HEK293T (cell line): ENCODE data around the gene PPFIBP2.

Experiments used
- CTCF ChIA-PET: fragments of 350-600 bp; formaldehyde crosslinking; extraction: SDS; loops from one replicate; lab custom pipeline; 2021; ENCODE audit warnings: antibody characterized with exemption, inconsistent platforms; lab: Yijun Ruan, JAX
- POLR2A ChIA-PET: fragments of 350-600 bp; formaldehyde crosslinking; extraction: SDS; loops from one replicate; lab custom pipeline; 2020; ENCODE audit warnings: antibody characterized with exemption, inconsistent platforms; lab: Yijun Ruan, JAX
- DNase-seq: peaks from one replicate; pipeline ENCODE4 v3.0.0; 2012; ENCODE audit warnings: mixed read lengths; ENCODE audit errors: extremely low spot score
- ARNT ChIP-seq: fragments of 450-650 bp; IDR thresholded peaks from 2 replicates; pipeline ENCODE4 v1.6.1; 2017; ENCODE audit warnings: mild to moderate bottlenecking
- BHLHE40 ChIP-seq: fragments of 450-650 bp; IDR thresholded peaks from 2 replicates; pipeline ENCODE4 v1.6.1; 2016; ENCODE audit warnings: mild to moderate bottlenecking, moderate library complexity, borderline replicate concordance
- CTBP1 ChIP-seq: fragments of 450-650 bp; IDR thresholded peaks from 2 replicates; pipeline ENCODE4 v1.6.1; 2016; ENCODE audit warnings: borderline replicate concordance
- ELF4 ChIP-seq: fragments of 450-650 bp; IDR thresholded peaks from 2 replicates; pipeline ENCODE4 v1.6.1; 2017; ENCODE audit warnings: antibody characterized with exemption
- FOXA1 ChIP-seq: fragments of 450-650 bp; IDR thresholded peaks from 2 replicates; pipeline ENCODE4 v1.6.1; 2016; ENCODE audit warnings: mild to moderate bottlenecking
- FOXK2 ChIP-seq: fragments of 450-650 bp; IDR thresholded peaks from 2 replicates; pipeline ENCODE4 v1.6.1; 2016; ENCODE audit warnings: mild to moderate bottlenecking
- FOXM1 ChIP-seq: fragments of 450-650 bp; IDR thresholded peaks from 2 replicates; pipeline ENCODE4 v1.6.1; 2017; ENCODE audit warnings: mild to moderate bottlenecking, borderline replicate concordance
- HDGF ChIP-seq: fragments of 450-650 bp; IDR thresholded peaks from 2 replicates; pipeline ENCODE4 v1.6.1; 2017; ENCODE audit warnings: antibody characterized with exemption, borderline replicate concordance
- L3MBTL2 ChIP-seq: fragments of 450-650 bp; conservative IDR thresholded peaks from 2 replicates; pipeline ENCODE4 v1.6.1; 2016; ENCODE audit warnings: mild to moderate bottlenecking
- LEF1 ChIP-seq: fragments of 450-650 bp; IDR thresholded peaks from 2 replicates; pipeline ENCODE4 v1.6.1; 2017; ENCODE audit warnings: mild to moderate bottlenecking, borderline replicate concordance
- NFRKB ChIP-seq: fragments of 450-650 bp; IDR thresholded peaks from 2 replicates; pipeline ENCODE4 v1.6.1; 2016; ENCODE audit warnings: mild to moderate bottlenecking, moderate library complexity
- SP1 ChIP-seq: fragments of 450-650 bp; IDR thresholded peaks from 2 replicates; pipeline ENCODE4 v1.6.1; 2017
- SUZ12 ChIP-seq: fragments of 450-650 bp; IDR thresholded peaks from 2 replicates; pipeline ENCODE4 v1.6.1; 2016; ENCODE audit warnings: mild to moderate bottlenecking
- TARDBP ChIP-seq: fragments of 450-650 bp; IDR thresholded peaks from 2 replicates; pipeline ENCODE4 v1.6.1; 2016
- ZNF384 ChIP-seq: fragments of 450-650 bp; IDR thresholded peaks from 2 replicates; pipeline ENCODE4 v1.6.1; 2016
- TF ChIP-seq, protein P1 (sequence below): fragments of 450-650 bp; IDR thresholded peaks from 2 replicates; pipeline ENCODE4 v1.6.1; 2016

Gene PPFIBP2

DNA sequence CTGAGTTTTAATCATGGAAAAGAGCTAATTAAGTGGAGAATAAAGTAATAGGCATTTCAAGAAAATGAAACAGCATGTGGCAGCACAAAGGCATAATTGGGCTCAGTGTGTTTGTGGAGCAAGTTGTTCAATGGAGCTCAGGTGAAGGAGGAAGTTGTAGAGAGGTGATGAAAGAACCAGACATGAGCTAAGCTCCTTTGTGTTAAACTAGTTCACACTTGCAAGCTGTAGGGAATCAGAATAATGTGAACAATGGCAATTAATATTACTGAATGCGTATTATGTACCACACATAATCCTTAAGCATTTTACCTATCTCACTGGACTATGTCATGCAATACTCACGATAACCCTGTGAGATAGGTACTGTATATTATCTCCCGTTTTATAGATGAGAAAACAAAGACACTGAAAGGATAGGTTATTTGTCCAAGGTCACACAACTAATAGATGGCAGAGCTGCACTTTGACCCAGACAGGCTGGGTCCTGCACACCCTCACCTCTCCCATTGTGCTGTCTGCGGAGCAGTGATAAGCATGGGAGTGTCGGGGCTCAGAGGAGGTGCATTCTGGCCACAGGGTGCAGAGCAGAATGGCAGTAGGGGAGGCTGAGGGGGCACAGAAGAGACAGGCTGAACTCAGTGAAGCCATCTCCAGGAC lies 19.6 kb upstream of the PPFIBP2 start:
- ChIA-PET CTCF (interaction anchor here (0.6 to 1.1 kb wide), 2 partner anchors 12 to 56 kb away, joined by 3 to 4 read pairs; no protein-coding TSS in a partner anchor), POLR2A (no interaction called here)
- TF ChIP-seq ZNF384 = no peak
- no peak for TF ChIP-seq LEF1
- no peak for TF ChIP-seq ARNT
- TF ChIP-seq SP1 = no peak
- no peak for TF ChIP-seq FOXM1
- TF ChIP-seq FOXA1 = no peak
- TF ChIP-seq BHLHE40 = no peak
- no peak for DNase-seq

- POLR2A ChIA-PET = no interaction called here
- no peak for TF ChIP-seq NFRKB
- no peak for TF ChIP-seq L3MBTL2
- no peak for TF ChIP-seq LEF1
- no peak for TF ChIP-seq FOXK2
- TF ChIP-seq ELF4 = no peak
Measured at GRCh38 chr11:7495882-7496551, 17.8 kb upstream of the PPFIBP2 start.

DNA sequence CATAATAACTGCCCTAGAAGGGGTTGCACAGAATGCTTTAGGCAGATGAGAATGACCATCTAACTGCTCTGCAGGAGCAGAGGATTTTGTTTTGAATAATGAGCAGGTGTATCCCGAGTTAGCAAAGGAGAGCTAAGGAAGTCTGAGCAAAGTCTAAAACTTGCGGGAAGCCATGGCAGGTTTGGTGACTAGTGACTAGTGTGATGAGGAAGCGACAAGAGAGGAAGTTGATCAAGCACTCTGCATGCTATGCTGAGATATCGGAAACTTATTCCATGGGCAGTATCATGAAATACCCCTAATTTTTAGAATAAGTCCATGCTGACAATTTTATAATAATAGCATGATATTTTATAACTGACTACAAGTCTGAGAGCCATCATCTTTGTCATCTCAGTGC lies 15.6 kb upstream of the PPFIBP2 start:
- ChIA-PET CTCF (interaction anchor here (0.6 kb wide), 1 partner anchor 15 kb away, joined by 3 read pairs; no protein-coding TSS in a partner anchor), POLR2A (no interaction called here)
- DNase-seq = no peak
- TF ChIP-seq SUZ12 (no peak), TARDBP (no peak), CTBP1 (no peak), SP1 (no peak), FOXK2 (no peak), LEF1 (no peak), ARNT (no peak), ELF4 (no peak), L3MBTL2 (no peak)

More at GRCh38 chr11:7495882-7496551, 17.8 kb upstream of the PPFIBP2 start:
- DNase-seq = no peak
- CTCF ChIA-PET = no interaction called here

GRCh38 chr11:7499081-7499480 lies 14.7 kb upstream of the PPFIBP2 start:
- CTCF ChIA-PET = no interaction called here
- POLR2A ChIA-PET = no interaction called here
- TF ChIP-seq BHLHE40 (no peak), NFRKB (no peak), LEF1 (no peak), TARDBP (no peak), L3MBTL2 (no peak), SUZ12 (no peak), FOXK2 (no peak), SP1 (no peak), HDGF (no peak), ZNF384 (no peak), FOXA1 (no peak), CTBP1 (no peak), ARNT (no peak), ELF4 (no peak)
- TF ChIP-seq, protein P1, sequence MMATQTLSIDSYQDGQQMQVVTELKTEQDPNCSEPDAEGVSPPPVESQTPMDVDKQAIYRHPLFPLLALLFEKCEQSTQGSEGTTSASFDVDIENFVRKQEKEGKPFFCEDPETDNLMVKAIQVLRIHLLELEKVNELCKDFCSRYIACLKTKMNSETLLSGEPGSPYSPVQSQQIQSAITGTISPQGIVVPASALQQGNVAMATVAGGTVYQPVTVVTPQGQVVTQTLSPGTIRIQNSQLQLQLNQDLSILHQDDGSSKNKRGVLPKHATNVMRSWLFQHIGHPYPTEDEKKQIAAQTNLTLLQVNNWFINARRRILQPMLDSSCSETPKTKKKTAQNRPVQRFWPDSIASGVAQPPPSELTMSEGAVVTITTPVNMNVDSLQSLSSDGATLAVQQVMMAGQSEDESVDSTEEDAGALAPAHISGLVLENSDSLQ = no peak
- DNase-seq = no peak

DNA sequence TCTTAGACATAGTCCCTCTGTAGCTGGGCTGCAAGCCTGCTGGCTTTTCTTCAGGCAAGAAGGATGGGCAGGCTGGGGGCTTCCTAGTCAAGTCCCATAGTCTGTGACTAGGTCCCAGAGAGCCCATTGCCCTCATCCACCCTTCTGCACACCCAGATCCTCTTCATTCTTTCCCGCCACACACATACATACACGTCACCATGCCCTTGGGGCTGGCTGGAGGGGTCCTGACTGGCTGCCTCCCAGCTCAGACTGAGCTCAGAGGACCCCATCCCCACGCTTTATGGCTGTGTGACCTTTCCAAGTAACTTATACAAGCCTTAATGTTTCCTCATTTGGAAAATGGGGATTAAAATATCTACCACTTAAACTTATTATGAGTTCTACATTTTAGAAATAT lies 13.5 kb upstream of the PPFIBP2 start:
- ChIA-PET POLR2A (no interaction called here), CTCF (interaction anchor here (2.6 kb wide), 1 partner anchor 13 kb away, joined by 11 read pairs; the partner anchor contains the start of gene PPFIBP2)
- DNase-seq = no peak
- TF ChIP-seq SP1 (no peak), FOXA1 (no peak), ZNF384 (no peak), SUZ12 (no peak), FOXM1 (no peak), CTBP1 (no peak), TARDBP (no peak), L3MBTL2 (no peak), ELF4 (no peak), LEF1 (no peak), FOXK2 (no peak), HDGF (no peak), ARNT (no peak)
- TF ChIP-seq, protein P1 = no peak

DNA sequence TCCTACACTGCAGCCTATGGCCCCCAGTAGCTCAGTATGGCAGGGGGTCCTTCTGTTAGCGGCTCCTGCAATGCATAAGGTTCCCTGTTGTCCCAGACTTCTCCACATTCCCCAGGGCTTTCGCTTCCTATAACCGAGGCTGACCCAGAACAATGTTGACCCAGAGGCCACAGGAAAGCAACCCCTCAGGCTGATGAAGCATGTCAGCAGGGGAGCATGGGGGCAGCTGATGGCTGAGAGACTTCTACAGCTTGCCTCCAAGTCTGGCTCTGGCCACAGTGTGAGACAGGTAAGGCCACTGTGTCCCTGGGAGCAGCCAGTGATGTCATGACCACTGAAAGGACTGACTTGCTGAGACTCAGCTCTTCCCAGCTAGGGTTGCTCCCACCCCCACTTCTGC lies 12.5 kb upstream of the PPFIBP2 start:
- TF ChIP-seq HDGF (no peak), TARDBP (no peak), L3MBTL2 (no peak), ZNF384 (no peak), NFRKB (no peak), LEF1 (no peak), FOXA1 (no peak)
- TF ChIP-seq, protein P1 = no peak
- ChIA-PET CTCF (interaction anchor here (2.6 kb wide), 1 partner anchor 12 kb away, joined by 11 read pairs; the partner anchor contains the start of gene PPFIBP2), POLR2A (no interaction called here)
- DNase-seq = no peak
